HCT116 (cell line): ENCODE measurements around the gene TMEM191B.
"Not testable (repeated sequence)": the region's sequence is repeated elsewhere in the genome, so short reads cannot be mapped to it uniquely, and the experiment has no call there.

Experiments used
- CTCF ChIP-seq, 3 experiments: fragments of 200-600 bp in 1 of 3; sonication (generic) in 1 of 3; IDR thresholded peaks in 2 of 3; conservative IDR thresholded peaks in 1 of 3; 2 replicates each; pipeline ENCODE4 v1.5.1; 2012 to 2017; ENCODE audit warnings: low read depth in 2 of 3, low read length in 2 of 3, antibody characterized with exemption in 1 of 3, borderline replicate concordance in 1 of 3, control low read depth in 1 of 3, mild to moderate bottlenecking in 1 of 3, mixed read lengths in 1 of 3, mixed run types in 1 of 3, moderate library complexity in 1 of 3; ENCODE audit not compliant: insufficient read depth in 1 of 3
- EZH2 ChIP-seq: fragments of 200-600 bp; sonication (generic); IDR thresholded peaks from 2 replicates; pipeline ENCODE4 v1.6.1; 2017; ENCODE audit warnings: antibody characterized with exemption, mixed run types
- POLR2A ChIP-seq: IDR thresholded peaks from 2 replicates; pipeline ENCODE4 v1.7.0; 2011; ENCODE audit warnings: borderline replicate concordance; ENCODE audit not compliant: insufficient read depth, insufficient read length; ENCODE audit errors: extremely low read depth
- RAD21 ChIP-seq: IDR thresholded peaks from 2 replicates; pipeline ENCODE4 v1.6.1; 2012; ENCODE audit warnings: low read depth, mild to moderate bottlenecking
- SRF ChIP-seq: IDR thresholded peaks from 2 replicates; pipeline ENCODE4 v1.6.1; 2012; ENCODE audit warnings: low read depth
- YY1 ChIP-seq: IDR thresholded peaks from 2 replicates; pipeline ENCODE4 v1.6.1; 2011; ENCODE audit warnings: low read length, low read depth, moderate library complexity, mild to moderate bottlenecking; ENCODE audit not compliant: insufficient replicate concordance; ENCODE audit errors: extremely low read depth

GRCh38 chr22:18554280-18555256, 27.0 kb downstream of the TMEM191B start:
- not testable (repeated sequence) for TF ChIP-seq POLR2A; CTCF (IDR thresholded peaks at IDR 0.05 in 2 of 3, conservative IDR thresholded peaks at IDR 0.05 in 1 of 3; ENCODE audit: borderline replicate concordance in 1 of 3, insufficient read depth in 1 of 3, low read depth in 2 of 3, low read length in 2 of 3); YY1; RAD21; SRF; EZH2
